Endothelial cell of umbilical vein (primary cell): ENCODE data around the gene BCL11A. TPM values are rescaled to one million over a fixed set of nuclear protein-coding genes. Genes with fewer than 3 reads are reported as not detected.

Experiments used
- BruUV-seq: library from RNA; stranded (reverse); fragments of 400-500 nt; replicated peaks from 2 replicates; lab custom pipeline; 2021; lab: Mats Ljungman, UMichigan
- CTCF ChIA-PET: fragments of 300-600, 350-600 bp; sonication (Branson Sonifier 250); formaldehyde crosslinking; loops from one replicate; lab custom pipeline; 2021; ENCODE audit warnings: antibody characterized with exemption, inconsistent platforms; lab: Charles Lee
- POLR2A ChIA-PET: fragments of 300-600, 350-600 bp; sonication (Branson Sonifier 250); formaldehyde crosslinking; loops from one replicate; lab custom pipeline; 2021; ENCODE audit warnings: antibody characterized with exemption, inconsistent platforms; lab: Charles Lee
- DNase-seq: peaks from one replicate; pipeline ENCODE4 v3.0.0-alpha.2; 2011; ENCODE audit warnings: low read depth, low spot score
- FAIRE-seq: peaks from 2 replicates; lab custom pipeline; 2011; peaks lifted over from hg19 to GRCh38; lab: Jason Lieb, UNC
- H2AFZ ChIP-seq: 2 replicates; pipeline ENCODE4 v1.6.0; 2012; ENCODE audit warnings: low read depth, low read length, control low read depth, inconsistent platforms
- H3K27ac ChIP-seq: 2 replicates; pipeline ENCODE4 v1.5.1; 2011; ENCODE audit warnings: low read depth, mild to moderate bottlenecking, control low read depth, low read length, moderate library complexity; ENCODE audit not compliant: insufficient read depth
- H3K27me3 ChIP-seq, 2 experiments: 2 replicates each; pipeline versions ENCODE4 v1.6.0 to v1.6.1; 2011; ENCODE audit warnings: low read length in 2 of 2, mixed read lengths in 1 of 2; ENCODE audit not compliant: control insufficient read depth in 2 of 2, insufficient read depth in 2 of 2
- H3K36me3 ChIP-seq, 2 experiments: 2 replicates in 1 of 2; 3 replicates in 1 of 2; pipeline ENCODE4 v1.5.1; 2011; ENCODE audit warnings: low read length in 2 of 2, mild to moderate bottlenecking in 1 of 2, moderate library complexity in 1 of 2; ENCODE audit not compliant: control insufficient read depth in 2 of 2, insufficient read depth in 2 of 2; ENCODE audit errors: extremely low read depth in 1 of 2
- H3K4me1 ChIP-seq: 3 replicates; pipeline ENCODE4 v1.5.1; 2011; ENCODE audit warnings: mild to moderate bottlenecking, low read length; ENCODE audit not compliant: control insufficient read depth, insufficient read depth; ENCODE audit errors: extremely low read depth
- H3K4me2 ChIP-seq: 2 replicates; pipeline ENCODE4 v1.6.1; 2011; ENCODE audit warnings: low read length, control low read depth, mixed read lengths; ENCODE audit not compliant: insufficient read depth
- H3K4me3 ChIP-seq, 3 experiments: fragments of 200-600 bp in 1 of 3; sonication (generic), shearing (Covaris generic) in 1 of 3; replicated peaks in 1 of 3; 2 replicates each; pipeline ENCODE4 v1.5.1; 2011 to 2016; ENCODE audit warnings: control low read depth in 3 of 3, low read length in 3 of 3, mild to moderate bottlenecking in 2 of 3, inconsistent platforms in 1 of 3, low read depth in 1 of 3, moderate library complexity in 1 of 3; ENCODE audit not compliant: insufficient read depth in 1 of 3
- H3K79me2 ChIP-seq: 2 replicates; pipeline ENCODE4 v1.6.0; 2012; ENCODE audit warnings: low read length, inconsistent platforms; ENCODE audit not compliant: control insufficient read depth, insufficient read depth
- H3K9ac ChIP-seq: replicated peaks from 2 replicates; pipeline ENCODE3; 2011; ENCODE audit warnings: low read length, control low read depth; ENCODE audit not compliant: insufficient read depth; ENCODE audit errors: extremely low read depth
- H3K9me1 ChIP-seq: replicated peaks from 3 replicates; pipeline ENCODE4 v1.6.0; 2011; ENCODE audit warnings: mild to moderate bottlenecking, low read length; ENCODE audit not compliant: control insufficient read depth, insufficient read depth; ENCODE audit errors: extremely low read depth
- H3K9me3 ChIP-seq: replicated peaks from 2 replicates; pipeline ENCODE4 v1.5.1; 2012; ENCODE audit warnings: low read length, inconsistent platforms; ENCODE audit not compliant: control insufficient read depth, insufficient read depth
- H4K20me1 ChIP-seq: replicated peaks from 2 replicates; pipeline ENCODE3; 2011; ENCODE audit warnings: mild to moderate bottlenecking, low read length; ENCODE audit not compliant: control insufficient read depth, insufficient read depth; ENCODE audit errors: extremely low read depth
- CTCF ChIP-seq, 2 donors: IDR thresholded peaks; 1 replicate in 1 of 2; 2 replicates in 1 of 2; pipeline ENCODE4 v1.5.1; 2011; ENCODE audit warnings: low read length in 2 of 2, mild to moderate bottlenecking in 2 of 2, moderate library complexity in 2 of 2, control low read depth in 1 of 2, inconsistent platforms in 1 of 2, low read depth in 1 of 2; ENCODE audit not compliant: insufficient read depth in 1 of 2; ENCODE audit errors: extremely low read depth in 1 of 2
- EZH2 ChIP-seq: IDR thresholded peaks from 2 replicates; pipeline ENCODE4 v1.6.1; 2012; ENCODE audit warnings: borderline replicate concordance, low read depth, mild to moderate bottlenecking, moderate library complexity, low read length, inconsistent platforms; ENCODE audit not compliant: severe bottlenecking
- FOS ChIP-seq: IDR thresholded peaks from 2 replicates; pipeline ENCODE4 v1.6.1; 2011; ENCODE audit warnings: mild to moderate bottlenecking, low read length, moderate library complexity, borderline replicate concordance; ENCODE audit not compliant: insufficient read depth
- GATA2 ChIP-seq: IDR thresholded peaks from 2 replicates; pipeline ENCODE4 v1.7.0; 2011; ENCODE audit warnings: low read depth, mild to moderate bottlenecking, moderate library complexity, mixed read lengths, low read length; ENCODE audit not compliant: insufficient read length, insufficient read depth
- JUN ChIP-seq: IDR thresholded peaks from 2 replicates; pipeline ENCODE4 v1.6.1; 2011; ENCODE audit warnings: borderline replicate concordance, low read depth; ENCODE audit not compliant: insufficient read length, insufficient read depth
- MAX ChIP-seq: IDR thresholded peaks from 2 replicates; pipeline ENCODE4 v1.6.1; 2011; ENCODE audit not compliant: insufficient read depth, insufficient read length
- MYC ChIP-seq: IDR thresholded peaks from one replicate; pipeline ENCODE4 v1.6.1; 2011; ENCODE audit warnings: mild to moderate bottlenecking, low read depth, low read length
- POLR2A ChIP-seq: IDR thresholded peaks from 2 replicates; pipeline ENCODE4 v1.6.1; 2012; ENCODE audit warnings: low read depth, mild to moderate bottlenecking, control low read depth, low read length
- POLR2AphosphoS5 ChIP-seq: IDR thresholded peaks from 2 replicates; pipeline ENCODE4 v1.6.1; 2012; ENCODE audit warnings: low read depth, mild to moderate bottlenecking, control low read depth, low read length, moderate library complexity; ENCODE audit not compliant: insufficient read depth
- dilution Hi-C: fragments of 300-500 bp; cut with MboI; formaldehyde crosslinking; loops from one replicate; pipeline ENCODE4 v1.15.0; 2019; ENCODE audit warnings: low sequenced_read_pairs; ENCODE audit not compliant: extremely low pct_ligation_motif_present
- intact Hi-C: fragments of 100-400 bp; cut with micrococcal nuclease; formaldehyde crosslinking; loops from one replicate; pipeline ENCODE4 v1.10.0; 2022
- polyA plus RNA-seq, 4 experiments: library from polyadenylated mRNA; depleted of rRNA in 3 of 4; stranded (reverse) in 3 of 4; unstranded in 1 of 4; fragments of >200 nt; gene quantifications; 2 replicates each; pipeline versions ENCODE4 v1.2.1 to v1.2.3, GENCODE V29; 2011 to 2012; ENCODE audit warnings: missing spikeins in 1 of 4
- total RNA-seq: library from RNA; stranded (reverse); gene quantifications from 2 replicates; pipeline ENCODE4 v1.2.3, GENCODE V29; 2021

The BCL11A gene
- total and polyA plus RNA-seq, 2 donors (not counting 3 experiments of a cell fraction or from before 2014, with no cell fraction given) = 0.12 to 0.88 TPM

- H3K27ac ChIP-seq = no peak overlapping the region
- H3K4me3 ChIP-seq = no peak overlapping the region
- no peaks in the 10 kb centered on the region for H3K79me2 ChIP-seq
- DNase-seq (no peak), FAIRE-seq (no peak)
- H3K36me3 ChIP-seq = no peaks in the 10 kb centered on the region
- H3K9ac ChIP-seq = no peak overlapping the region
- peaks cover 0 to 3% of the 10 kb centered on the region in 2 experiments for H3K27me3 ChIP-seq
- no peaks in the 10 kb centered on the region for H3K4me1 ChIP-seq
- H3K4me2 ChIP-seq = no peak overlapping the region
- no peaks in the 10 kb centered on the region for H3K9me1 ChIP-seq
- no TSS peak for BruUV-seq
- intact Hi-C loops (no loop called here), dilution Hi-C loops (no loop called here)
- H3K9me3 ChIP-seq = no peaks in the 10 kb centered on the region
- ChIA-PET POLR2A (no interaction called here), CTCF (interaction anchor here (1.6 to 1.8 kb wide), 2 partner anchors 11 to 21 kb away, joined by 6 read pairs; no protein-coding TSS in a partner anchor)
- H2AFZ ChIP-seq = no peak overlapping the region
- TF ChIP-seq FOS (no peak), MAX (no peak), EZH2 (no peak), POLR2A (no peak), POLR2AphosphoS5 (no peak), JUN (no peak), GATA2 (no peak)
- no peaks in the 10 kb centered on the region for H4K20me1 ChIP-seq
Measured at GRCh38 chr2:60539140-60539539, 14.3 kb downstream of the BCL11A start.

GRCh38 chr2:60538101-60538500 is 15.4 kb downstream of the BCL11A start:
- Histone ChIP-seq H3K27ac (no peak overlapping the region), H3K9me1 (no peaks in the 10 kb centered on the region), H3K4me1 (no peaks in the 10 kb centered on the region), H3K9ac (no peak overlapping the region), H3K4me3 (no peak overlapping the region), H4K20me1 (no peaks in the 10 kb centered on the region), H3K27me3 (peaks cover 0 to 4% of the 10 kb centered on the region in 2 experiments), H3K4me2 (no peak overlapping the region), H2AFZ (no peak overlapping the region), H3K36me3 (no peaks in the 10 kb centered on the region), H3K9me3 (no peaks in the 10 kb centered on the region), H3K79me2 (no peaks in the 10 kb centered on the region)
- CTCF ChIA-PET = interaction anchor here (0.9 to 1.8 kb wide), 2 partner anchors 12 to 22 kb away, joined by 3 to 6 read pairs; no protein-coding TSS in a partner anchor
- no peak for TF ChIP-seq EZH2
- TF ChIP-seq POLR2A = no peak
- TF ChIP-seq POLR2AphosphoS5 = no peak
- TF ChIP-seq MAX = no peak
- no peak for TF ChIP-seq FOS
- TF ChIP-seq GATA2 = no peak
- no peak for TF ChIP-seq MYC
- no peak for TF ChIP-seq CTCF (IDR thresholded peaks at IDR 0.05; ENCODE audit: extremely low read depth in 1 of 2, insufficient read depth in 1 of 2, low read depth in 1 of 2, low read length in 2 of 2)
- TF ChIP-seq JUN = no peak
- POLR2A ChIA-PET = no interaction called here
- dilution Hi-C loops = no loop called here
- FAIRE-seq = no peak
- intact Hi-C loops = no loop called here
- DNase-seq = no peak
- no TSS peak for BruUV-seq
